ENCODE measurements around the gene PTPRN2. TPM values are rescaled to one million over a fixed set of nuclear protein-coding genes. Genes with fewer than 3 reads are reported as not detected.

PTPRN2 gene
- total and polyA plus RNA-seq, 4 donors = 18.1 to 69.9 (median 50.4) TPM

- no peak overlapping the region for H3K27ac ChIP-seq (ENCODE audit: low read depth, low read length)
Observed at GRCh38 chr7:158094671-158095226, 492.9 kb downstream of the PTPRN2 start.

GRCh38 chr7:158094046-158094445 is 493.6 kb downstream of the PTPRN2 start:
- no peaks in the 10 kb centered on the region for H3K9me3 ChIP-seq (ENCODE audit: control insufficient read depth, insufficient read depth, low read length)
- no peak overlapping the region for H3K4me3 ChIP-seq (ENCODE audit: low read depth, low read length)
- H3K27me3 ChIP-seq (ENCODE audit: control insufficient read depth, insufficient read depth, low read length) = no peaks in the 10 kb centered on the region
- WGBS (ENCODE audit: insufficient coverage) = 89% methylated on average over 5 of the region's 10 CpGs
- H3K4me1 ChIP-seq (ENCODE audit: control insufficient read depth, insufficient read depth, low read length) = peaks cover 15% of the 10 kb centered on the region
- H3K36me3 ChIP-seq (ENCODE audit: control insufficient read depth, insufficient read depth, low read length) = peaks cover 7% of the 10 kb centered on the region
- no peak for DNase-seq (ENCODE audit: low read depth in 4 of 6, low spot score in 6 of 6)
- H3K27ac ChIP-seq (ENCODE audit: low read depth, low read length) = no peak overlapping the region

More at GRCh38 chr7:158094671-158095226, 492.9 kb downstream of the PTPRN2 start:
- Histone ChIP-seq H3K36me3 (ENCODE audit: control insufficient read depth, insufficient read depth, low read length) (peaks cover 7% of the 10 kb centered on the region), H3K4me3 (ENCODE audit: low read depth, low read length) (no peak overlapping the region), H3K27me3 (ENCODE audit: control insufficient read depth, insufficient read depth, low read length) (no peaks in the 10 kb centered on the region), H3K9me3 (ENCODE audit: control insufficient read depth, insufficient read depth, low read length) (no peaks in the 10 kb centered on the region), H3K4me1 (ENCODE audit: control insufficient read depth, insufficient read depth, low read length) (peaks cover 15% of the 10 kb centered on the region)
- DNase-seq (ENCODE audit: low read depth in 4 of 6, low spot score in 6 of 6) = no peak
- WGBS (ENCODE audit: insufficient coverage) = 78% methylated on average over 9 of the region's 12 CpGs

- Histone ChIP-seq H3K9me3 (ENCODE audit: control insufficient read depth, insufficient read depth, low read length) (no peaks in the 10 kb centered on the region), H3K27ac (ENCODE audit: low read depth, low read length) (no peak overlapping the region), H3K4me3 (ENCODE audit: low read depth, low read length) (no peak overlapping the region), H3K36me3 (ENCODE audit: control insufficient read depth, insufficient read depth, low read length) (peaks cover 5% of the 10 kb centered on the region), H3K27me3 (ENCODE audit: control insufficient read depth, insufficient read depth, low read length) (no peaks in the 10 kb centered on the region), H3K4me1 (ENCODE audit: control insufficient read depth, insufficient read depth, low read length) (peaks cover 13% of the 10 kb centered on the region)
- WGBS (ENCODE audit: insufficient coverage) = 88% methylated on average over 15 of the region's 20 CpGs
- no peak for DNase-seq (ENCODE audit: low read depth in 4 of 6, low spot score in 6 of 6)
Observed at GRCh38 chr7:158093156-158093796, 494.3 kb downstream of the PTPRN2 start.

- peaks cover 2% of the 10 kb centered on the region for H3K36me3 ChIP-seq (ENCODE audit: control insufficient read depth, insufficient read depth, low read length)
- H3K27me3 ChIP-seq (ENCODE audit: control insufficient read depth, insufficient read depth, low read length) = no peaks in the 10 kb centered on the region
- no peak for DNase-seq (ENCODE audit: low read depth in 4 of 6, low spot score in 6 of 6)
- no peak overlapping the region for H3K4me3 ChIP-seq (ENCODE audit: low read depth, low read length)
- H3K4me1 ChIP-seq (ENCODE audit: control insufficient read depth, insufficient read depth, low read length) = no peaks in the 10 kb centered on the region
- H3K27ac ChIP-seq (ENCODE audit: low read depth, low read length) = no peak overlapping the region
- 92% methylated on average over 10 of the region's 14 CpGs for WGBS (ENCODE audit: insufficient coverage)
- H3K9me3 ChIP-seq (ENCODE audit: control insufficient read depth, insufficient read depth, low read length) = no peaks in the 10 kb centered on the region
Observed at GRCh38 chr7:158087196-158087595, 500.4 kb downstream of the PTPRN2 start.

- H3K9me3 ChIP-seq (ENCODE audit: control insufficient read depth, insufficient read depth, low read length) = no peaks in the 10 kb centered on the region
- H3K27me3 ChIP-seq (ENCODE audit: control insufficient read depth, insufficient read depth, low read length) = no peaks in the 10 kb centered on the region
- H3K27ac ChIP-seq (ENCODE audit: low read depth, low read length) = no peak overlapping the region
- H3K4me3 ChIP-seq (ENCODE audit: low read depth, low read length) = no peak overlapping the region
- 92% methylated on average over 16 of the region's 30 CpGs for WGBS (ENCODE audit: insufficient coverage)
- H3K4me1 ChIP-seq (ENCODE audit: control insufficient read depth, insufficient read depth, low read length) = no peaks in the 10 kb centered on the region
- H3K36me3 ChIP-seq (ENCODE audit: control insufficient read depth, insufficient read depth, low read length) = peaks cover 2% of the 10 kb centered on the region
- DNase-seq (ENCODE audit: low read depth in 4 of 6, low spot score in 6 of 6) = no peak
Observed at GRCh38 chr7:158085741-158086695, 501.6 kb downstream of the PTPRN2 start.

GRCh38 chr7:158084555-158084954 is 503.1 kb downstream of the PTPRN2 start:
- Histone ChIP-seq H3K4me1 (ENCODE audit: control insufficient read depth, insufficient read depth, low read length) (no peaks in the 10 kb centered on the region), H3K4me3 (ENCODE audit: low read depth, low read length) (no peak overlapping the region), H3K36me3 (ENCODE audit: control insufficient read depth, insufficient read depth, low read length) (peaks cover 2% of the 10 kb centered on the region), H3K27ac (ENCODE audit: low read depth, low read length) (no peak overlapping the region), H3K27me3 (ENCODE audit: control insufficient read depth, insufficient read depth, low read length) (no peaks in the 10 kb centered on the region), H3K9me3 (ENCODE audit: control insufficient read depth, insufficient read depth, low read length) (no peaks in the 10 kb centered on the region)
- no peak for DNase-seq (ENCODE audit: low read depth in 4 of 6, low spot score in 6 of 6)
- WGBS (ENCODE audit: insufficient coverage) = 95% methylated on average over 17 of the region's 18 CpGs

GRCh38 chr7:158083526-158084310 is 503.9 kb downstream of the PTPRN2 start:
- no peaks in the 10 kb centered on the region for H3K9me3 ChIP-seq (ENCODE audit: control insufficient read depth, insufficient read depth, low read length)
- H3K4me1 ChIP-seq (ENCODE audit: control insufficient read depth, insufficient read depth, low read length) = no peaks in the 10 kb centered on the region
- H3K27ac ChIP-seq (ENCODE audit: low read depth, low read length) = no peak overlapping the region
- WGBS (ENCODE audit: insufficient coverage) = 93% methylated on average over 25 of the region's 28 CpGs
- no peak overlapping the region for H3K4me3 ChIP-seq (ENCODE audit: low read depth, low read length)
- H3K36me3 ChIP-seq (ENCODE audit: control insufficient read depth, insufficient read depth, low read length) = peaks cover 2% of the 10 kb centered on the region
- H3K27me3 ChIP-seq (ENCODE audit: control insufficient read depth, insufficient read depth, low read length) = no peaks in the 10 kb centered on the region
- DNase-seq (ENCODE audit: low read depth in 4 of 6, low spot score in 6 of 6) = no peak

GRCh38 chr7:158082761-158083160 is 504.9 kb downstream of the PTPRN2 start:
- no peak for DNase-seq (ENCODE audit: low read depth in 4 of 6, low spot score in 6 of 6)
- peaks cover 3% of the 10 kb centered on the region for H3K4me1 ChIP-seq (ENCODE audit: control insufficient read depth, insufficient read depth, low read length)
- no peaks in the 10 kb centered on the region for H3K27me3 ChIP-seq (ENCODE audit: control insufficient read depth, insufficient read depth, low read length)
- no peaks in the 10 kb centered on the region for H3K9me3 ChIP-seq (ENCODE audit: control insufficient read depth, insufficient read depth, low read length)
- no peak overlapping the region for H3K4me3 ChIP-seq (ENCODE audit: low read depth, low read length)
- H3K27ac ChIP-seq (ENCODE audit: low read depth, low read length) = no peak overlapping the region
- peaks cover 2% of the 10 kb centered on the region for H3K36me3 ChIP-seq (ENCODE audit: control insufficient read depth, insufficient read depth, low read length)
- 94% methylated on average over 8 of the region's 8 CpGs for WGBS (ENCODE audit: insufficient coverage)

GRCh38 chr7:158080899-158081445 is 506.7 kb downstream of the PTPRN2 start:
- Histone ChIP-seq H3K9me3 (ENCODE audit: control insufficient read depth, insufficient read depth, low read length) (no peaks in the 10 kb centered on the region), H3K4me3 (ENCODE audit: low read depth, low read length) (no peak overlapping the region), H3K27me3 (ENCODE audit: control insufficient read depth, insufficient read depth, low read length) (no peaks in the 10 kb centered on the region), H3K36me3 (ENCODE audit: control insufficient read depth, insufficient read depth, low read length) (peaks cover 5% of the 10 kb centered on the region), H3K4me1 (ENCODE audit: control insufficient read depth, insufficient read depth, low read length) (peaks cover 14% of the 10 kb centered on the region), H3K27ac (ENCODE audit: low read depth, low read length) (no peak overlapping the region)
- no peak for DNase-seq (ENCODE audit: low read depth in 4 of 6, low spot score in 6 of 6)
- WGBS (ENCODE audit: insufficient coverage) = 93% methylated on average over 18 of the region's 21 CpGs
